GM21529 (cell line): ENCODE results near the gene COPS9.

ENCODE experiments used
- ATAC-seq: cut with Tn5 transposase; IDR thresholded peaks from one replicate; pipeline ENCODE4 v1.9.1; 2021; ENCODE audit not compliant: unreplicated experiment

COPS9 gene

DNA sequence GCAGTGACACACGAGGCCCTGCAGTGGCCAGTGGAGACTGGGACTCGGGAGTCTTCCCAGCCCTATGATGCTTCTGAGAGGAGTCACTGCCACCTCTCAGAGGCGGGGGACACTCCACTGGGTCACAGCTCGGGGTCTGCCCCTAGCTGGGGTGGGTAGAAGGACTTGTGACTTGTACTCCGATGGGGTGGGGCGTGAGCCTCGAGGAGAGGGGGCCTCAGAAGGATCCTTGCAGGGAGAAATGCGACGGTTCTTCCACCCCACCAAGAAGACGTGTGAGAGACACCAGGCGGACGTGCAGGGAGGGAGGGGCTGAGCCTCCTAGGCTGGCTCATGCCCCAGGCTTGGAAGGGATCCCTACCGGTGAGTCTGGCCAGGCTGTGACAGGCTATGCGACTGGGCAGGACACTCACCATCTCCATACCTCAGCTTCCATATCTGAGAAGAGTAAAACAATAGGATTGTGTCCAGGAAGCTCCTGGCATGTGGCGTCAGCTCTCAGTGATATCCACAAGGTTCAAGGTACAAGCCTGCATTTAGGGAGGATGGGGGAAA, 15.4 kb upstream of the COPS9 start:
- no peak for ATAC-seq

DNA sequence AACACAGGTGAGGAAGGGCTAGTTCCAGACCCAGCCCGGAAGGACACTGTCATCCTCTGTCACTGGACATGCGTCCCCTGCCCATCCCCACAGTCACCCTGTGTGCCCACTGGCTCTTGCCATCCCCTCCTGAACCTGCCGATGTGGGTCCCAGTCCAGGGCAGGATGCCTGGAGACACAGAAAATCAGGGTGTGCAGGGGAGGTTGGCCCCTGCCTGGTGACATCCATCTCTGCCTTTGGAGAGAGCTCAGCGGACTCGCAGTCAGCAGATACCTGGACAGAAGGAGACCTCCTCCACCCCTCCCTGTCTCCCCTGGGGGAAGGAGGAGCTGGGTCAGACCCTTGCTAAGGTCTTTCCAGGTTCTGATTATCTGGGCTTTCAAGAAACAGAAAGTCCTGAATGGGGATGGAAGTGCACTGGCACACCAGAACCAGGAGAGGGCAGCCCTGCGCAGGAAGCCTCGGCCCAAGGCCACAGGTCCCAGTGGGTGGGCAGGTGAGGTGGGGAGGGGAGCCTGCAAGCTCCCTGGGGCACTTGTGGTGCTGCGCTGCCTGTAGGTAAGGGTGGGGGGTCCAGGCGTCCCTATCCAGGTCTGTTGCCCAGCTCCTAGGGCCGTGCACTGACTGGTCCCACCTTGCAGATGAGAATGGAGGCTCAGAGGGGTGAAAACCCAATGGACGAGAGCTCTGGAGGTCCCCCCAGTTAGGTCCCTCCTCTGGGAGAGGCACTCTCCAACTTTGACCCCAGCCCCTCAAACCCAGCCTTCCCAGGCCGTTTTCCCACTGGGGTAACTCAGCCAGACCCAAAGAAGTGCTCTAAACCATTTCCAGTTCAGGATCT, 14.1 kb upstream of the COPS9 start:
- ATAC-seq = no peak

DNA sequence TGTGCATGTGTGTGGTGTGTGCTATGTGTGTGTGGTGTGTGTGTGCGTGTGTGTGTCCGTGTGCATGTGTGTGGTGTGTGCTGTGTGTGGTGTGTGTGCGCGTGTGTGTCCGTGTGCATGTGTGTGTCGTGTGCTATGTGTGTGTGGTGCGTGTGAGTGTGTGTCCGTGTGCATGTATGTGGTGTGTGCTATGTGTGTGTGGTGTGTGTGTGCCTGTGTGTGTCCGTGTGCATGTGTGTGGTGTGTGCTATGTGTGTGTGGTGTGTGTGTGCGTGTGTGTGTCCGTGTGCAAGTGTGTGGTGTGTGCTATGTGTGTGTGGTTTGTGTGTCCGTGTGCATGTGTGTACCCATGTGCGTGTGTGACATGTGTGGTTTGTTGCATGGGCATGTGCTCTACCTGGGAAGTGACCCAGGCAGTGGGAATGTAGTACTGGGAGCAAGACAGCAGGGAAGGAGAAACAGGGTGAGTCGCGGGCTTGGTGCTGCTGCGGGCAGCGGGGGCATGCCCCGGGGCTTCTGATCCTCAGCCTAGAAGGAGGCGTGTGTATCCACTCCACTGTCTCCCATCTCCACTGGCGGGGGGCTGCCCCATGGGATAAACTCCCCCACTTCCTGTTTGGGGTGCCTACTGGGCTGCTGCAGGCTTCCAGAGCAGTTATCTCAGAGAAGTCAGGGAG, 11.9 kb upstream of the COPS9 start:
- ATAC-seq = no peak

DNA sequence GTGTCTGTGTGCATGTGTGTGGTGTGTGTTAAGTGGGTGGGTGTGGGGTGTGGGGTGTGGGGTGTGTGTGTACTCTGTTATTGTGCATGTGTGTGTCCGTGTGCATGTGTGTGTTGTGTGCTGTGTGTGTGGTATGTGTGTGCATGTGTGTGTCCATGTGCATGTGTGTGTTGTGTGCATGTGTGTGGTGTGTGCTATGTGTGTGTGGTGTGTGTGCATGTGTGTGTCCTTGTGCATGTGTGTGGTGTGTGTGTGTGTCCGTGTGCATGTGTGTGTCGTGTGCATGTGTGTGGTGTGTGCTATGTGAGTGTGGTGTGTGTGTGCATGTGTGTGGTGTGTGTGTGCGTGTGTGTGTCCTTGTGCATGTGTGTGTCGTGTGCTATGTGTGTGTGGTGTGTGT, 11.3 kb upstream of the COPS9 start:
- ATAC-seq = no peak

DNA sequence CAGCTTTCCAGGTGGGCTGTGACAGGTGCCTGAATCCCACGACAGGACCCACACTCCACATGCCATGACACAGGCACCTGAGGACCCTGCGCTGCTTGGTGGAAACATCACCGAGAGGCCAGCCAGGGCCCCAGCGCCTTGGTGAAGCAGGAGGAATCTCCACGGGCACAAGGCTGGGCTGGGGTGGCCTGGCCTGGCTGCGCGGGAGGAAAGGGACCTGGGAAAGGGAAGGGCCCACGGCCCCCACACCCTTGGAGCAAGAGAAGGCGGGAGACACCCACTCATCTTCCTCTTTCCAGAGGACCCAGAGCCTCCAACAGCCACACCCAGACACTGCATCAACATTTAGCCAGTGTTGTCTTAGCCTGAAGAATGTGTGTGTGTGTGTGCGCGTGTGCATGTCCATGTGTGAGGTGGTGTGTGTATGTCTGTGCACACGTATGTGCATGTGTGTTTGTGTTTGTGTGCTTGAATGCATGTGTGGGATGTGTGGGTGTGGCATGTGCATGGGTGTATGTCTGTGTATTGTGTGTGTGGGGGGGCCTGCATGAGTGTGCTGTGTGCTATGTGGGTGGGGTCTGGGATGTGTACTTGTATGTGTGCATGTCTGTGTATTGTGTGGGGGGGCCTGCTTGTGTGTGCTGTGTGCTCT, 10.6 kb upstream of the COPS9 start:
- ATAC-seq = no peak

DNA sequence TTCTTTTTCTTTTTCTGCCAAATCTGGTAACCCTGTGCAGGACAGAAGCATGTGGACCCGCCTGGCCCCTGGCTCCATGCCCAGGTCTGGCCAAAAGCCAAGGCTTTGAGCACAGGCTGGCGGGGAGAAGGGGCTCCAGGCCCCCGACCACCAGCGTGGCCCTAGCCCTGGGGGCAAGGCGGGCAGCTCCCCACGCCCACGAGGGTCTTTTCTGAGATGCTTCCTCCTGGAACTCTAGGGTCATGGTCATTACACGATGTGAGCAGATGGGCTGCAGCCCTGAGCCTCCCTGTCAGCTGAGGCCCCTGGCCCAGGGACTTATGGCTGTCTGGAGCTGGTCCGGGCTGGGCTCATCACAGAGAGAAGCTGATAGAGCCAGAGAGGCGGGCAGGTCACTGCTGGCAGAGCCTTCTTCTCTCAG, 10.0 kb upstream of the COPS9 start:
- ATAC-seq = no peak

DNA sequence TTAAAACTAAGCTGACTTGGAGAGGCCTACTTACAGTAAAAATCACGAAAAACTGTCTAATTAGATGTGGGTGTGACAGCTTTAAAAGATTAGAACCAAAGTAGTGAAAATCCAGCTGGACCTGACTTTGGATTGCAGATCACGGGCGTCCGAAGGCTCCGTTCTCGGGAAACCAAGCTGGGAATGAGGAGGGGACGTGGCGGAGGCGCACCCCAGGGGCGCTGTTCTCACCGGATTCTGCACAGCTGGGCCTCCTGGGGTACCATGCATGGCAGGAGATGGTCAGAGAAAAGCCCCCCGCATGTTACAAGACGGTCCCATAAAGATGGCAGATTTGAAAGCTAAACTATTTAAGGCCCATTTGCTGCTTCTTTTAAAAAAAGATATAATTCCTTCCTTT, 9.4 kb upstream of the COPS9 start:
- no peak for ATAC-seq

DNA sequence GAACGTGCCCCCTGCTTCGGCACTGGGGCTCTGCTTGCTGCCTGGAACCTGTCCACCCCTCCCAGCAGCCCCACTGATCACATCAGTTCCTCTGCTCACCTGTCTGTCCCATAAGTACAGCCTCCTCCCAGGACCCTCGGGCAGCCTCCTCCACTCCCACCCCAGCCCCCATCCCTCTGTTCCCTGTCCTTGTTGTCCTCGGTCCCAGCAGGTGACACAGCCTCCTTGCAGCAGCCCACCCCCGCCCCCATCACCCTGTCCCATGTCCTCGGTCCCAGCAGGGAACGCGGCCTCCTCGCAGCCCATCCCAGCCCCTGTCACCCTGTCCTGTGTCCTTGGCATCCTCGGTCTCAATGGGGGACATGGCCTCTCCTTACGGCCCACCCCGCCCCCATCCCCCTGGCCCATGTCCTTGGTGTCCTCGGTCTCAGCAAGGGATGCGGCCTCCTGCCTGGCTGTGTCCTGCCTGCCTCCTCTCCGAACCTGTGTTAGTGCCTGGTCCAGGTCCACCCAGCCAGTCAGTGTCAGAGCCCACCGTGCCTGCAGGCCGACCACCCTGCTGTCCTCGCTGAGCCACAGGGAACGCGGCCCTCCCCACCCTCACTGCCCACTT, 8.7 kb upstream of the COPS9 start:
- no peak for ATAC-seq

DNA sequence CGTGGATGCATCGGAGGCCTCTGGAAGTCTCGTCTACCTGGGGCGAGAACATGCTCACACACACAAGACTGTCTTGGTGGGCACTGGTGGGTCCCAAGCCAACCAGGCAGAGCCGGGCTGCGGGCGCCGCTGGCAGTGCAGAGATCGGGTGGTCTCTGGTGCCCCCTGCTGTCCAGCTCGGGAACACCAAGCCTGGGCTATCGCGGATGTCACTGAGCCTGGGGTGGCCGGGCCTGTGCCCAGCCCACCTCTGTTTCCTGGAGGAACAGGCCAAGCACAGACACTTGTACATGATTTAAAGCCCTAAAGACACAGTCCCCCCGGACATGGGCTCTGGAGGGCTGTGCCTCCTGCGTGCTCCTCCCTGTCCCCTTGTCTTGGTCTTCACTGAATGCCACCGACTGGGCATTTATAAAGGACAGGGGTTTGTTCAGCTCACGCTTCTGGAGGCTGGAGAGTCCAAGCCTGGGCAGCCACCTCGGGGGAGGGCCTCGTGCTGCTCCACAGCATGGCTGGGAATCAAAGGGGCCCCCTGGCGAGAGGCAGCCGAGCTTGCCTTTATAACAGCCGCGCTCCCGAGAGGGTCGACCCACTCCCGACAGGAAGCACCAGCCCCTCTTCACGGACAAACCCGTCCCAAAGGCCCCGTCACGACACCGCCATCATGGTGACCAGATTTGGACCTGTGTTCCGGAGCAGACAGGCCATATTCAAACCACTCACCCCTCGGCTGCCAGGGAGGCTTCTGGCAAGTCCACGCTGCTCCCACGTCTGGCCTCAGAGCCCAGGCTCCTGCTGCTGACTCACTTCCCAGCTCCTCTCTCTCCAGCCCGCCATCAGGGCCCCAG, 7.9 kb upstream of the COPS9 start:
- ATAC-seq = no peak

DNA sequence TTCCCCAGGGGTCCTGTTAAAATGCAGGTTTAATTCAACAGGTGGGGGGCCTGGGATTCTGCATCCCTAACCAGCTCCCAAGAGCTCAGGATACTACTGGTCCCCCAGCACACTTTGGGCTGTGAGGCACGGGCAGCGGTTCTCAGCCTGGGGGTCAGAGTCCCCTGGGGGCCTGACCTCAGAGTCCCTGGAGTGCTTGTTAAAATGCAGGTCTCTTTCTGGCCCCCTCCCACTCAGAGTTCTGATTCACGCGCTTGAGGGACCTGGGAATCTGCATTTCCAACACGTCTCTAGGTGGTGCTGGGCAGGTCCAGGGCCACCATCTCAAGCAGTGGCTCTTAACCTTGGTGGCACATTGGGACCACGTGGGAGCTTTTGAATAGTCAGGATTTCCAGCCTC, 7.2 kb upstream of the COPS9 start:
- no peak for ATAC-seq

DNA sequence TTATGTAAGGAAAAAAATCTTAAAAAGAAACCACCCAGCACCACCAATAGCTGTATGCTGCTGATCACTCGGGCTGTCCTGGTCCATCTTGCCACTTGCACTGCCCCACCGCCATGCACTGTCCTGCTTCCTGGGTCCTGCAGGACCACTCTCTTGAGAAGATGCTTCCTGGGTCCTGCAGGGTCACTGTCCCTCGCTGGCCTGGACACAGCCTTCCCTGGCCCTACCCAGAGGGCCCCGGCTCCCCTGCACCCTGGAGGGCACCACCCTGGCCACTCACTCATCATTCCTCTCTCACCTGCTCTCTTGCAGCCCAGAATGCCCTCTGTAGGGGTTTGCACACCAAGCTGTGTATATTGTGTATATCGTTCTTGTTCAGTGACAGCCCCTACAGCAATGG, 6.8 kb upstream of the COPS9 start:
- ATAC-seq = no peak

DNA sequence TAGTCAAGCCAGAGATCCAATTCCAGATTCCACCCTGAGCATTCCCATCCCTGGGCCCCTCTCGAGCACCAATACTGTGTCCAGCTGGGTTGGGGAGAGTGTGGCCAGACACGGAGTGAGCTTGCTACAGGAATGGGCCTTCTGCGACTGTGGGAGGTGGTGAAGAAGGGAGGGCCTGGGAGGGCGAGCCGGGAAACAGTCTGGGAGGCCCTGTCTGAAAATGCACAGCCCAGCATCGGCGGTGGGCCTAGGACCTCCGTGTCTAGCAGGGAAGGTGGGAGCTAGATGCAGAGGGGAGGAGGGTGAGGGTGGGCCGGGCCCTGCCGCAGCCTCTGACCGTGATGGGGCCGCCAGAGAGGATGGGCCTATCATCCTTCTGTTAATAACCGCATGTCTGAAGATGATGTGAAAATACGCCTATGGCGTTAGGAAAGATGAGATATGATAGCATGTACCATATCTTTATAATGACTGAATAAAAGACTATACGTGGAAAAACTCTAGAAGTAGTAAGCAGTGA, 6.2 kb upstream of the COPS9 start:
- no peak for ATAC-seq

DNA sequence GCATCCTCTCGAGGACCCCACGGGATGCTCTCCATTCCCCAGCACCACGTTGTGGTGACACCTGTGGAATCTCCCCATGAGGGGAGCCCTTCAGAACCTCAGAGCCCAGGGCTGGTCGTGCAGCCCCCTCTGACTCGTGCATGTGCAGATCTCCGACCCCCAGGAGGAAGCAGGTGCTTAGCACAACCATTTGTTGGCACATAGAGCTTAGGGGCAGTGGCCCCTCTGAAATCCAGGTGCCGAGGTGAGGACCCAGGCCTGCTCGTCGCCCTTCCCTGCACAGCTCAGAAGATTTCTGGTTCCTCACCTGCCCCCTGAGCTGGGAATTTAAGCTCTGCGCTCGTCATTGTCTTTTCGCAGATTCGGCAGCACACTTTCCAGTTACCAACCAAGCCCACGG, 5.6 kb upstream of the COPS9 start:
- no peak for ATAC-seq

DNA sequence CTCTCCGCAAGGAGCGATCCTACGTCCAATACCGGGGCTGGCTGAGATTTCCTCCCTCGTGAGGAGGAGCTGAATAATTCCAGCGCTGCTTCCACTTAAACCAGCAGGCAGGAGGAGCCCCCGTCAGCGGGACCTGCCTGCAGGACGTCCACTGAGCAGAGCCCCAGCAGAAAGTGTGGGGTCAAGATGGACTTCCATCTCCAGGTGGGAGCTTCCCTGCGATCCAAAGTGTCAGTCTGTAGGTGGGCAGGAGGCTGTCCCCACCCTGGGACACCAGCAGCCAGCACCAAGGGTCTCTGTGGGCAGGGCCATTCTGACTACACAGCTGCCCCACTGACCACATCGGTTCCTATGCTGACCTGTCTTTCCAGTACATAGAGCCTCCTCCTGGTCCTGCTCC, 4.8 kb upstream of the COPS9 start:
- ATAC-seq = no peak

DNA sequence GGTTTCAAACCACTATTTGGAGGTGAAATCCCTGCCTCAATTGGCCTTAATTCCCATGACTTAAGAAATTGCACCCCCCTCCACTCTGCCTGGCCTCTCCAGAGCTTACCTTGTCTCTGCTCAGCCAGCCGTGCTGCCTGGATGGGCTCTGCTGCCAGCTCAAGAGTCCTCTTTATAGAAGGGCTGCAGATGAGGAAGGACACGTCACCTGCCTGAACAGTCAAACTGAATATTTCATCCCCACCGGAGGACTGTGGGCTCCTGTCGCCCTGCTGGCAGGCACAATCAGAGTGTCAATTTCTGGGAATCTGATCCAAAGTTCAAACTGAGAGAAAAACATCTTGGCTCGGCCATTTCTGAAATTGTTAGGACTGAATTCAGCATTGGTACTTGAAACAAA, 4.4 kb upstream of the COPS9 start, which contains the start of gene OTOS:
Gene OTOS, minus strand, starts transcription at position 148 of the 400 bp plus-strand sequence. CDS start 332 bp downstream, outside the sequence.
- no peak for ATAC-seq

DNA sequence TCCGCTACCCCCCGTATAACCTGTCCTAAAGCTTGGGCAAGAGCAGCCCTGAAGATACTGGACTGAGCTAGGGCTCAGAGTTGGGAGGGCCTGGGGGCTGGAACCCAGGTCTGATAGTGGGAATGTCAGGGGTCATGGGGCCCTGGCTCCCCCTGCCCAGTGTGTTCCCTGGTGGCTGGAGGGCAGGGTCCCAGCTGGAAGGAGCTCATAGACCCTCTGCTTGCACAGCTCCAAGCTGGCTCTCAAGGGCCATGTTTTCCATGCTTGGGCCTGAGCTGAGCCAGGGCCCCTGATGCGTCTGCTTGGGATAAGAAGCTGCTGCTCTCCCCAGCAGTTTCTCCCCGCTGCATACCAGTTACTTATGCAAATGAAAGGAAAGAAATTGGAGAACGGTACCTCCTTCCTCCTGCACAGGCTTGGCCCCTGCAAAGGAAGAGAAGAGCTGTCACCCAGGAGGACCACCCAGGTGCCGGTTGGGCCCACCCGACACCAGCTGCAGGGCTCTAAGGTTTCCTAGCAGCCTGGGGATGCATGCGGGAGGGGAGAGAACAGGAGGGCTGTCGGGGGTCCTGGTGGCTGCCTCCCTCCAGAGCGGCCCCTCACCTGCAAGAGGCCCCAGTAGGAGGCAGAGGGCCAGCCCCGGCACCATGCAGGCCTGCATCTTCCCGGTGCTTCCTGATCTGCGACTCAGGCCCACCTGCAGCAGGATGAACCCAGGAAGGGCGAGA, 3.7 kb upstream of the COPS9 start:
- no peak for ATAC-seq

DNA sequence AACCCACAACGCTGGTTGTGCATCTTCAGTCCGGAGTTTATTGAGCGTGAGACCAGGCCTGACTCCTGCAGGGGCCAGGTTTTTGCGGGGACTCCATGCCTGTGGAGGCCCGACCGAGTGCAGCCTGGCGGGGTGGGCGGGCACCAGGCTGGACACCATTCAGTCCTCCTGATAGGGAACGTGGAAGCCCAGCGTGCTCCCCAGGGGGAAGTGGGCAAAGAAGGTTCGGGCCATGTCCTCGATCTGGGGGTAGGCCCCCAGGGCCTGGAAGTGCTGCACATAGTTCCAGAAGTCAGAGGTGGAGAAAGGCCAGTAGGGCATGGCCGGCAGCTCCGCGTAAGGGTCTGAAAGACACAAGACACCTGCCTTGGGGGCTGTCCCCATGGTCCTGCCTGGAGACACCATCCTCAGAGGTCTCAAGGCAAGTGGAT, 2.9 kb upstream of the COPS9 start:
- ATAC-seq = no peak

DNA sequence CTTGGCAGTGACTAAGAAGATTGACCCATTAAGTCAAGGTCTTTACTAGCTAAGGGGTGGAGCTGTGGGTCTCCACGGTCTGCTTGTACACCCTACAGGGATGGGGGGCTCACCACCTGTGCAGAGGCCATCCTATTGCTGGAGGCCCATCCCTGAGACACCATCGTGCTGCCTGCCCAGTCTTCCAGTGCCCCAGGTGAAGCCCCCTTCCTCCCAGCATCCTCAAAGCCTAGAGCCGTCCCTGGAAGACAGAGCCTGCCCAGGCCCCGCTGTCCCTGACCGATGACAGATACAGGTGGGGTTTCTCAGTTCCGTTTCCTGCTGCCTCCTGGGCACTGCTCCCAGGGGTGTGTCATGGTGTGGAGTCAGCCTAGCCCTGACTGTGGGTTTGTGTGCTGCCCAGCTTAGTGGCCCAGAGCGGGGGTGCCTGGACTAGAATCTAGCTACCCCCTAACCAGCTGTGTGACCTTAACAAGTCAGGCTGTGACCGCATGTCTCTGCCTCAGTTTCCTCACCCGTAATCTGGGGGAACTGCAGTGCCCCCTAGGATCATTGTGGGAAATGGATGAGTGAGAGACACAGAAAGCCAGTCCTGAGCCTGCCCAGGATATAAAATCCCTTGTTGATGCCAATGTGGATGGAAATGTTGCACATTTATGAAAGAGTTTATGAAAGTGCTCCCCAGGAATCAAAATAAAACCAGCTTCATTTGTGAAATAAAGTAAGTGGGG, 2.3 kb upstream of the COPS9 start:
- no peak for ATAC-seq
